A204.1 (cell line): ENCODE results near the gene GRIA1.

Experiments used
- FAIRE-seq: peaks from 2 replicates; lab custom pipeline; 2012; peaks lifted over from hg19 to GRCh38; lab: Jason Lieb, UNC

Gene GRIA1

GRCh38 chr5:153498516-153498915, 8.0 kb downstream of the GRIA1 start:
- no peak for FAIRE-seq

- FAIRE-seq, result no peak
Observed at GRCh38 chr5:153500178-153500577, 9.7 kb downstream of the GRIA1 start.

- no peak for FAIRE-seq
Observed at GRCh38 chr5:153504726-153505125, 14.3 kb downstream of the GRIA1 start.

GRCh38 chr5:153508700-153509099, 18.2 kb downstream of the GRIA1 start:
- FAIRE-seq, result no peak

- no peak for FAIRE-seq
Observed at GRCh38 chr5:153511622-153512021, 21.2 kb downstream of the GRIA1 start.

GRCh38 chr5:153513156-153513555, 22.7 kb downstream of the GRIA1 start:
- no peak for FAIRE-seq

- FAIRE-seq, result no peak
Observed at GRCh38 chr5:153515301-153515700, 24.8 kb downstream of the GRIA1 start.

- no peak for FAIRE-seq
Observed at GRCh38 chr5:153516504-153517240, 26.2 kb downstream of the GRIA1 start.

- FAIRE-seq, result no peak
Observed at GRCh38 chr5:153517241-153517611, 26.8 kb downstream of the GRIA1 start.

- FAIRE-seq, result no peak
Observed at GRCh38 chr5:153520137-153520536, 29.7 kb downstream of the GRIA1 start.

GRCh38 chr5:153520952-153521351, 30.5 kb downstream of the GRIA1 start:
- FAIRE-seq, result no peak

GRCh38 chr5:153523211-153523610, 32.7 kb downstream of the GRIA1 start:
- FAIRE-seq, result no peak

- FAIRE-seq, result no peak
Observed at GRCh38 chr5:153523831-153524230, 33.4 kb downstream of the GRIA1 start.

GRCh38 chr5:153525536-153525935, 35.1 kb downstream of the GRIA1 start:
- FAIRE-seq, result no peak

GRCh38 chr5:153530357-153531143, 40.1 kb downstream of the GRIA1 start:
- FAIRE-seq, result no peak

GRCh38 chr5:153533546-153533945, 43.1 kb downstream of the GRIA1 start:
- FAIRE-seq, result no peak

GRCh38 chr5:153534102-153534501, 43.6 kb downstream of the GRIA1 start:
- no peak for FAIRE-seq

- no peak for FAIRE-seq
Observed at GRCh38 chr5:153537207-153537606, 46.7 kb downstream of the GRIA1 start.

GRCh38 chr5:153539983-153540382, 49.5 kb downstream of the GRIA1 start:
- FAIRE-seq, result no peak

- no peak for FAIRE-seq
Observed at GRCh38 chr5:153542536-153542935, 52.1 kb downstream of the GRIA1 start.

- no peak for FAIRE-seq
Observed at GRCh38 chr5:153543288-153543687, 52.8 kb downstream of the GRIA1 start.

GRCh38 chr5:153543959-153544470, 53.5 kb downstream of the GRIA1 start:
- FAIRE-seq, result no peak

GRCh38 chr5:153544706-153545105, 54.2 kb downstream of the GRIA1 start:
- no peak for FAIRE-seq

- no peak for FAIRE-seq
Observed at GRCh38 chr5:153546566-153546965, 56.1 kb downstream of the GRIA1 start.
